A549 (cell line): ENCODE data around the gene TNC. TPM values are rescaled to one million over a fixed set of nuclear protein-coding genes. Genes with fewer than 3 reads are reported as not detected.

Experiments
- ATAC-seq, 2 experiments: fragments of 200-7000 bp in 1 of 2; fragments of >200 bp in 1 of 2; cut with Nextera tagmentation in 1 of 2; cut with Tn5 transposase in 1 of 2; 3 replicates each; pipeline versions ENCODE4 v1.8.0 to v1.9.1; 2018 to 2020; ENCODE audit warnings: mild to moderate bottlenecking in 1 of 2, moderate library complexity in 1 of 2
- CTCF ChIA-PET: fragments of 300-600 bp; sonication (Branson Sonifier 250); formaldehyde crosslinking; extraction: SDS; loops from one replicate; lab custom pipeline; 2021; ENCODE audit warnings: antibody characterized with exemption, inconsistent platforms; lab: Yijun Ruan, JAX
- POLR2A ChIA-PET: fragments of 350-600 bp; formaldehyde crosslinking; extraction: SDS; loops from one replicate; lab custom pipeline; 2021; ENCODE audit warnings: antibody characterized with exemption, inconsistent platforms; lab: Yijun Ruan, JAX
- DNase-seq, 2 experiments: peaks; one replicate each; pipeline versions ENCODE4 v3.0.0 to v3.0.0-alpha.2; 2011 to 2016; ENCODE audit warnings: low read depth in 1 of 2, low spot score in 1 of 2
- FAIRE-seq: peaks from 2 replicates; lab custom pipeline; 2011; peaks lifted over from hg19 to GRCh38; lab: Jason Lieb, UNC
- H3K27ac ChIP-seq, 2 experiments: fragments of >200 bp; sonication (Bioruptor Twin); formaldehyde crosslinking; 3 replicates each; pipeline ENCODE4 v1.5.1; 2016 to 2017
- H3K4me1 ChIP-seq: fragments of >200 bp; sonication (Bioruptor Twin); formaldehyde crosslinking; 3 replicates; pipeline ENCODE4 v1.6.1; 2016
- H3K4me2 ChIP-seq: fragments of >200 bp; sonication (Bioruptor Twin); formaldehyde crosslinking; 3 replicates; pipeline ENCODE4 v1.6.1; 2016
- H3K4me3 ChIP-seq: fragments of >200 bp; sonication (Bioruptor Twin); formaldehyde crosslinking; 3 replicates; pipeline ENCODE4 v1.5.1; 2016
- H3K9me3 ChIP-seq: fragments of >200 bp; sonication (Bioruptor Twin); formaldehyde crosslinking; 3 replicates; pipeline ENCODE4 v1.6.1; 2016
- CBX8 ChIP-seq: fragments of 200-600 bp; sonication (generic); IDR thresholded peaks from 2 replicates; pipeline ENCODE4 v1.6.1; 2016
- KDM5A ChIP-seq: fragments of 200-600 bp; sonication (generic); IDR thresholded peaks from 2 replicates; pipeline ENCODE4 v1.6.1; 2016; ENCODE audit warnings: antibody characterized with exemption, mild to moderate bottlenecking
- WGBS: methylation state at CpG from one replicate; pipeline ENCODE4 v1.1.6; 2017; ENCODE audit errors: missing lambda C conversion rate; 5-methylcytosine and 5-hydroxymethylcytosine counted together
- polyA plus RNA-seq, 4 experiments: library from polyadenylated mRNA; depleted of rRNA in 3 of 4; stranded (reverse); fragments of >200 nt; fragmentation: RNase III in 1 of 4; extraction: RNeasy Plus Mini Kit Qiagen cat#74134 plus additional on column Dnase treatment in 1 of 4; gene quantifications; 2 replicates in 3 of 4; 3 replicates in 1 of 4; pipeline ENCODE4 v1.2.3, GENCODE V29; 2011 to 2017

Gene TNC
- polyA plus RNA-seq, 2 of the 4 experiments (the other 2 are of a cell fraction) = 0.50 to 0.63 TPM

- no peak for FAIRE-seq
Observed at GRCh38 chr9:114972510-114973136, 145.3 kb downstream of the TNC start.

More at GRCh38 chr9:114972510-114973136, 145.3 kb downstream of the TNC start:
- H3K27ac ChIP-seq = no peak overlapping the region
- no peak overlapping the region for H3K4me3 ChIP-seq
- ChIA-PET POLR2A (no interaction called here), CTCF (interaction anchor here (0.8 to 1.8 kb wide), 4 partner anchors 42 to 567 kb away, joined by 3 to 4 read pairs (median 4); partner anchors contain the start of gene TEX48)
- DNase-seq = no peak
- no peaks in the 10 kb centered on the region for H3K9me3 ChIP-seq
- no peak for ATAC-seq
- WGBS = 28% methylated on average over 3 of the region's 3 CpGs
- no peak for TF ChIP-seq CBX8
- no peak for TF ChIP-seq KDM5A
- TF ChIP-seq, all 56 proteins: peak for 0
- peaks cover 6% of the 10 kb centered on the region; the same call in 2 of the 3 replicates for H3K4me1 ChIP-seq
- no peak overlapping the region for H3K4me2 ChIP-seq

Other genes with a start within 250 kb of the TNC start
- not detected in 2 replicates for gene TNFSF8, start 187.6 kb downstream of the TNC start, polyA plus RNA-seq (2011; rRNA removed)
- gene TNFSF8, start 187.6 kb downstream of the TNC start, polyA plus RNA-seq (2017; fragmentation: RNase III; extraction: RNeasy Plus Mini Kit Qiagen cat#74134 plus additional on column Dnase treatment) = not detected in 3 replicates